Measurements from ENCODE around the gene SPOCK1. TPM values are rescaled to one million over a fixed set of nuclear protein-coding genes. Genes with fewer than 3 reads are reported as not detected.

The SPOCK1 gene
- total and polyA plus RNA-seq, 3 donors from 2014 or later: 63.8 to 111 (median 101) TPM

GRCh38 chr5:137365126-137365865, 133.8 kb downstream of the SPOCK1 start:
- H3K27ac ChIP-seq: no peak overlapping the region
- DNase-seq: no peak
- 81 to 83% methylated on average over 3 of the region's 3 CpGs for WGBS, 2 donors

GRCh38 chr5:137361280-137361679, 137.8 kb downstream of the SPOCK1 start:
- no peaks in the 10 kb centered on the region for H3K9me3 ChIP-seq
- 63% methylated on average over 2 of the region's 2 CpGs for WGBS, 2 donors
- no peak overlapping the region for H3K4me3 ChIP-seq
- H3K27ac ChIP-seq: no peak overlapping the region
- intact Hi-C loops (cut with DNase I; ENCODE audit: low total_unique reads): no loop called here
- H3K27me3 ChIP-seq: no peaks in the 10 kb centered on the region
- no peak for DNase-seq
- peaks cover 5% of the 10 kb centered on the region for H3K4me1 ChIP-seq
- no peaks in the 10 kb centered on the region for H3K36me3 ChIP-seq (ENCODE audit: low read depth, missing control alignments)
- TF ChIP-seq CTCF (IDR thresholded peaks at IDR 0.05) (no peak), POLR2A (IDR thresholded peaks at IDR 0.05) (no peak)

More at GRCh38 chr5:137365126-137365865, 133.8 kb downstream of the SPOCK1 start:
- Histone ChIP-seq H3K4me3 (no peak overlapping the region), H3K36me3 (ENCODE audit: low read depth, missing control alignments) (no peaks in the 10 kb centered on the region), H3K9me3 (no peaks in the 10 kb centered on the region), H3K4me1 (peaks cover 5% of the 10 kb centered on the region), H3K27me3 (no peaks in the 10 kb centered on the region)
- intact Hi-C loops (cut with DNase I; ENCODE audit: low total_unique reads): no loop called here
- TF ChIP-seq CTCF (IDR thresholded peaks at IDR 0.05) (no peak), POLR2A (IDR thresholded peaks at IDR 0.05) (no peak)

- peaks cover 5% of the 10 kb centered on the region for H3K4me1 ChIP-seq
- H3K27me3 ChIP-seq: no peaks in the 10 kb centered on the region
- H3K4me3 ChIP-seq: no peak overlapping the region
- H3K36me3 ChIP-seq (ENCODE audit: low read depth, missing control alignments): no peaks in the 10 kb centered on the region
- no peaks in the 10 kb centered on the region for H3K9me3 ChIP-seq
- TF ChIP-seq CTCF (IDR thresholded peaks at IDR 0.05) (no peak), POLR2A (IDR thresholded peaks at IDR 0.05) (no peak)
- H3K27ac ChIP-seq: no peak overlapping the region
- intact Hi-C loops (cut with DNase I; ENCODE audit: low total_unique reads): no loop called here
- DNase-seq: no peak
Observed at GRCh38 chr5:137360607-137361006, 138.5 kb downstream of the SPOCK1 start.

GRCh38 chr5:137359941-137360340, 139.2 kb downstream of the SPOCK1 start:
- TF ChIP-seq CTCF (IDR thresholded peaks at IDR 0.05) (no peak), POLR2A (IDR thresholded peaks at IDR 0.05) (no peak)
- peaks cover 5% of the 10 kb centered on the region for H3K4me1 ChIP-seq
- no peaks in the 10 kb centered on the region for H3K9me3 ChIP-seq
- no peaks in the 10 kb centered on the region for H3K27me3 ChIP-seq
- H3K27ac ChIP-seq: no peak overlapping the region
- H3K4me3 ChIP-seq: no peak overlapping the region
- no peaks in the 10 kb centered on the region for H3K36me3 ChIP-seq (ENCODE audit: low read depth, missing control alignments)
- intact Hi-C loops (cut with DNase I; ENCODE audit: low total_unique reads): no loop called here
- DNase-seq: no peak

- DNase-seq: no peak
- intact Hi-C loops (cut with DNase I; ENCODE audit: low total_unique reads): no loop called here
- WGBS, 2 donors: 58 to 75% methylated on average over 3 of the region's 3 CpGs
Observed at GRCh38 chr5:137357436-137357835, 141.7 kb downstream of the SPOCK1 start.

More at GRCh38 chr5:137357436-137357835, 141.7 kb downstream of the SPOCK1 start:
- peaks cover 5% of the 10 kb centered on the region for H3K4me1 ChIP-seq
- H3K27me3 ChIP-seq: no peaks in the 10 kb centered on the region
- no peak overlapping the region for H3K27ac ChIP-seq
- H3K9me3 ChIP-seq: no peaks in the 10 kb centered on the region
- TF ChIP-seq POLR2A (IDR thresholded peaks at IDR 0.05) (no peak), CTCF (IDR thresholded peaks at IDR 0.05) (no peak)
- no peak overlapping the region for H3K4me3 ChIP-seq
- no peaks in the 10 kb centered on the region for H3K36me3 ChIP-seq (ENCODE audit: low read depth, missing control alignments)
